Colonic mucosa (tissue), 4 donors: ENCODE data around the gene MYO7B. TPM values are rescaled to one million over a fixed set of nuclear protein-coding genes. Genes with fewer than 3 reads are reported as not detected.
"Not testable (repeated sequence)": the region's sequence is repeated elsewhere in the genome, so short reads cannot be mapped to it uniquely, and the experiment has no call there.

Experiments used
- DNase-seq: peaks from one replicate; pipeline ENCODE4 v3.0.0-alpha.2; 2020
- H3K27ac ChIP-seq: fragments of 200-600 bp; one replicate; pipeline ENCODE4 v1.8.0; 2021
- H3K27me3 ChIP-seq: fragments of 200-600 bp; one replicate; pipeline ENCODE4 v1.8.0; 2021
- H3K36me3 ChIP-seq: fragments of 200-600 bp; one replicate; pipeline ENCODE4 v1.8.0; 2021
- H3K4me1 ChIP-seq: fragments of 200-600 bp; one replicate; pipeline ENCODE4 v1.8.0; 2021; ENCODE audit warnings: mild to moderate bottlenecking
- H3K4me3 ChIP-seq: fragments of 200-600 bp; one replicate; pipeline ENCODE4 v1.8.0; 2021
- H3K9ac ChIP-seq, 2 donors: one replicate each; pipeline ENCODE4 v1.7.0; 2013; ENCODE audit warnings: control low read depth in 2 of 2, low read depth in 2 of 2, low read length in 2 of 2
- H3K9me3 ChIP-seq: fragments of 200-600 bp; one replicate; pipeline ENCODE4 v1.8.0; 2021
- intact Hi-C: fragments of 100-400 bp; cut with DNase I; formaldehyde crosslinking; loops from one replicate; pipeline ENCODE4 v1.14.1; 2022
- total RNA-seq, 2 donors: library from RNA; stranded (reverse); fragmentation: NEBNext Ultra II Directional in 1 of 2; extraction: Animal tissue kit (Norgen Biotek cat#: 25700) in 1 of 2; gene quantifications; one replicate each; pipeline ENCODE4 v1.2.1, GENCODE V29; 2021
- TF ChIP-seq, protein P1 (sequence below): fragments of 200-600 bp; IDR thresholded peaks from one replicate; pipeline ENCODE4 v1.8.0; 2022; ENCODE audit warnings: antibody characterized with exemption, mild to moderate bottlenecking
- donor health status: healthy.
- donor health status: DM: no; HTN: no; CAD: no.
- donor health status: DM: no; HTN: no; CAD: no.

Gene MYO7B
- total RNA-seq, 2 donors from 2014 or later: 159 to 218 TPM

- H3K9ac ChIP-seq: no peak overlapping the region
- no peak overlapping the region for H3K4me3 ChIP-seq
- no peaks in the 10 kb centered on the region for H3K27me3 ChIP-seq
- H3K9me3 ChIP-seq: no peaks in the 10 kb centered on the region
- TF ChIP-seq, protein P1, sequence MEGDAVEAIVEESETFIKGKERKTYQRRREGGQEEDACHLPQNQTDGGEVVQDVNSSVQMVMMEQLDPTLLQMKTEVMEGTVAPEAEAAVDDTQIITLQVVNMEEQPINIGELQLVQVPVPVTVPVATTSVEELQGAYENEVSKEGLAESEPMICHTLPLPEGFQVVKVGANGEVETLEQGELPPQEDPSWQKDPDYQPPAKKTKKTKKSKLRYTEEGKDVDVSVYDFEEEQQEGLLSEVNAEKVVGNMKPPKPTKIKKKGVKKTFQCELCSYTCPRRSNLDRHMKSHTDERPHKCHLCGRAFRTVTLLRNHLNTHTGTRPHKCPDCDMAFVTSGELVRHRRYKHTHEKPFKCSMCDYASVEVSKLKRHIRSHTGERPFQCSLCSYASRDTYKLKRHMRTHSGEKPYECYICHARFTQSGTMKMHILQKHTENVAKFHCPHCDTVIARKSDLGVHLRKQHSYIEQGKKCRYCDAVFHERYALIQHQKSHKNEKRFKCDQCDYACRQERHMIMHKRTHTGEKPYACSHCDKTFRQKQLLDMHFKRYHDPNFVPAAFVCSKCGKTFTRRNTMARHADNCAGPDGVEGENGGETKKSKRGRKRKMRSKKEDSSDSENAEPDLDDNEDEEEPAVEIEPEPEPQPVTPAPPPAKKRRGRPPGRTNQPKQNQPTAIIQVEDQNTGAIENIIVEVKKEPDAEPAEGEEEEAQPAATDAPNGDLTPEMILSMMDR: no peak
- H3K27ac ChIP-seq: no peak overlapping the region
- H3K4me1 ChIP-seq: no peaks in the 10 kb centered on the region
- intact Hi-C loops: no loop called here
- no peak for DNase-seq
- H3K36me3 ChIP-seq: no peaks in the 10 kb centered on the region
Observed at GRCh38 chr2:127523269-127523939, 12.1 kb upstream of the MYO7B start.

DNA sequence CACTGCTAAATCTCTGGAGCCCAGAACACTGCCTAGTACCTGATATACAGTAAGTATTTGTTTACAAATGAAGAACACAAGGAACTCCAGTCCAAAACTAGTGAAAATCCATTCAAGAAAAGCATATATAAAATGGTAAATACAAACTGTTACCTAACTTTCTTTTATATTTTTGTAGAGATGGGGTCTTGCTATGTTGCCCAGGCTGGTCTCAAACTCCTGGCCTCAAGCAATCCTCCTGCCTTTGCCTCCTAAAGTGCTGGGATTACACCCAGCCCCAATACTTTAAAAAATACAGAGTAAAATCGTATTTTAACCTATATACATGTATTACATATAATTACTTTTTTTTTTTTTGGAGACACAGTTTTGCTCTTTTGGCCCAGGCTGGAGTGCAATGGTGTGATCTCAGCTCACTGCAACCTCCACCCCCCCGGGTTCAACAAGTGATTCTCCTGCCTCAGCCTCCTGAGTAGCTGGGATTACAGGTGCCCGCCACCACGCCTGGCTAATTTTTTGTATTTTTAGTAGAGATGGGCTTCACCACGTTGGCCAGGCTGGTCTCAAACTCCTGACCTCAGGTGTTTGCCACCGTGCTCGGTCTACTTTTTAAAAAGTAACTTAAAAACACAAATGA lies 11.2 kb upstream of the MYO7B start:
- H3K27ac ChIP-seq, DNase-seq, H3K4me3 ChIP-seq: not testable (repeated sequence)

GRCh38 chr2:127525691-127526131 lies 9.8 kb upstream of the MYO7B start:
- Histone ChIP-seq H3K27ac (peak overlapping the region; percentile 94), H3K9ac (peak overlapping the region; percentile 86 to 97), H3K9me3 (no peaks in the 10 kb centered on the region), H3K27me3 (no peaks in the 10 kb centered on the region), H3K4me1 (no peaks in the 10 kb centered on the region), H3K4me3 (peak overlapping the region; percentile 99), H3K36me3 (no peaks in the 10 kb centered on the region)
- peak; percentile 37 for DNase-seq
- intact Hi-C loops: no loop called here
- TF ChIP-seq, protein P1: no peak

More for the DNA sequence above, 11.2 kb upstream of the MYO7B start:
- intact Hi-C loops, H3K9me3 ChIP-seq, H3K4me1 ChIP-seq, H3K36me3 ChIP-seq, H3K27me3 ChIP-seq, H3K9ac ChIP-seq: not testable (repeated sequence)

DNA sequence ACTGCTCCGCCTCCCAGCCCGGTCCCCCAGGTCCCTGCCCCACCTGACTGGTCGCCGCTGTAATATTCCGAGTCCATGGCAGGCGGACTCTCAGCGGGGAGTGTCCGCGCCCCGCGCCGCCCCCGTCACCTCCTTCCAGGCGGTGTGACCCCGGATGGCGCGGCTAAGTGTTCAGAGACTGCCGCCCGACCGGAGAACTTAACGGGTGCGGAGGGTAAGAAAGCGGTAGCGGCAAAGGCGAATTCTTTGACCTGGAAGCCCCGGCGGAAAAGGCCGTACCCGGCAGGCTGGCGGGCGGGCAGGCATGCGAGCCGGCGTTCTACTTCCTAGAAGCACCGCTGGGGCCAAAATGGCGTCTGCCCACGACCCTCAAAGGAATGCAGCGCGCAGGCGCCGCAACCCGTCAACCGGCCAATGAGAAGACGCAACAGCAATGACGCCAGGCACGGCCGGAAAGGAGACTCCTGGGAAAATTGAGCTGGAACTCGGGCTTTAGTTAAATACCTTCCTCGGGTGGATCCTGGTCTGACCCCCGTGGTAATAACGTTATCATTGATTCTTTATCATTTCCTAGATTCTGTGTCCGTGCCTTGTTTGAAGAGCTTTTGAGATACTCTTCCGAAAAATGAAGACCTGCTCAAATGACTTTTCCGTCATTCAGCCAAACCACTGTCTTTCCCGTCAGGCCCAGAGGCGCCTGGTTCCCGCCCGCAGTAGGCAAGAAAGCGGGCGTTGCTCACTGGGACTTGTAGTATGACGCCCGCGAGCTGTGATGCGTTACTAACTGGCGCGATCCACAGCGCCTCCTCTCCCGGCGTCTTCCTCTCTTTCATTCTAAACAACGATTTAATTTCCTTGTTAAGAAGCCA lies 9.1 kb upstream of the MYO7B start, which contains the start of gene IWS1:
IWS1 (minus strand) TSS at position 358 of the 869 bp plus-strand sequence; CDS start at position 77, 281 bp downstream.
- peak within 1 kb of the TSS; percentile 94 for H3K27ac ChIP-seq
- peak within 1 kb of the TSS; percentile 99 for H3K4me3 ChIP-seq
- H3K27me3 ChIP-seq: no peaks in the 10 kb centered on the region
- H3K9ac ChIP-seq: peak within 1 kb of the TSS; percentile 86 to 97
- no peaks in the 10 kb centered on the region for H3K36me3 ChIP-seq
- H3K4me1 ChIP-seq: no peaks in the 10 kb centered on the region
- peak; percentile 95 for DNase-seq
- no peaks in the 10 kb centered on the region for H3K9me3 ChIP-seq
- intact Hi-C loops: no loop called here
- TF ChIP-seq, protein P1: no peak

DNA sequence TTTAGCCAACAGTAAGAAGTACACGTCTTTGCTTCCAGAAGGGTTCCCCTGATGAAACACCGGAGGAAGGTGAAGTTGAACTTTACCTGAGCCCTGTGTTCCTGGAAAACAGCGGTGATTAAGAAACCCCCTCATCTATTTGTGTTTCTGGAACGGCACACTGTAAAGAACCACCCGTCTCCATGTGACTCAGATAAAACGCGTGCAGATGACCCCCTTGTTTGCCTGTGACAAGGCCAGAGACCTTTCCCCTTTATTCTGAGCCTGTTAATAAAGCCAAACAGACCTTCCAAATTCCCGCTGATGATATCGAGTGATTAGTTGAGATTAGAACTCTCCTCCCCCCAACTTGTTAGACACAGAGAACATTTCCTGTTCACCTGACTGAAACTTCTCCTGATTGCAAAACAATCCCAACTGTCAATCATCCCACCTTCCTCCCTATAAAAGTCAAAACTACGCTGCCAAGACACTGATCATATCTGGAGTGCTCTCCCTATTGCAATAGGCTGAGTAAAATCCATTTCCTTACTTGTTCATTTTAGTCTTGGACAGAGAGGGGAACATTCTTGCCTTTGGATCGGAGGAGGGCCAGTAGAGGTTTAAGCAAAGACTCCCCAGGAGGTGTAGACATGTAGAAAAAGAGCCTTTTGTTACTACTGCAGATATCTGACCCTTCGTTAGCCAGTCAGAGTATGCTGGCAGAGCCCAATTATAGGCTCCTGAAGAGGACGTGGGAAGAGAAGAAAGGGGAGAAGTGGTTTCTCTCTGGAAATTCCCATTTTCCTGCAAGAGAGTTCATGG lies 8.3 kb upstream of the MYO7B start:
- Histone ChIP-seq H3K27ac (peak overlapping the region; percentile 94), H3K4me3 (peak overlapping the region; percentile 99), H3K27me3 (no peaks in the 10 kb centered on the region), H3K36me3 (no peaks in the 10 kb centered on the region), H3K9ac (peak overlapping the region; percentile 68 to 86), H3K9me3 (no peaks in the 10 kb centered on the region), H3K4me1 (no peaks in the 10 kb centered on the region)
- peak; percentile 52 for DNase-seq
- intact Hi-C loops: no loop called here
- TF ChIP-seq, protein P1: no peak
